Measurements from ENCODE around the gene AKAP13. TPM values are rescaled to one million over a fixed set of nuclear protein-coding genes. Genes with fewer than 3 reads are reported as not detected.

The AKAP13 gene
- polyA plus RNA-seq, 1 of the 3 experiments (the other 2 are of a cell fraction), result 8.4 TPM

- DNase-seq, result no peak
- H3K9me2 ChIP-seq, result no peaks in the 10 kb centered on the region
- no peak overlapping the region for H3K4me2 ChIP-seq
- no peak overlapping the region for H2AFZ ChIP-seq (ENCODE audit: low read depth)
- WGBS (ENCODE audit: low lambda C conversion rate), result 90% methylated on average over 9 of the region's 9 CpGs
- peaks cover 3 to 30% of the 10 kb centered on the region in 2 experiments for H3K36me3 ChIP-seq (replicated peaks in 1 of 2; ENCODE audit: control insufficient read depth in 1 of 2, insufficient read depth in 2 of 2, low read length in 1 of 2)
- H3K9ac ChIP-seq, result no peak overlapping the region
- no peak overlapping the region for H3K4me3 ChIP-seq (ENCODE audit: low read depth in 2 of 2, low read length in 1 of 2)
- H3K79me2 ChIP-seq (ENCODE audit: insufficient read depth), result peaks cover 14% of the 10 kb centered on the region; the same call in 1 of the 2 replicates
- H3K27ac ChIP-seq (ENCODE audit: low read depth in 2 of 2, low read length in 1 of 2), result no peak overlapping the region; a peak in 1 of 4 replicates
- CTCF ChIA-PET, result no interaction called here
- POLR2A ChIA-PET, result no interaction called here
- peaks cover 0 to 27% of the 10 kb centered on the region in 2 experiments; a peak in 2 of 4 replicates for H3K4me1 ChIP-seq (ENCODE audit: control insufficient read depth in 1 of 2, insufficient read depth in 2 of 2, low read depth in 1 of 2, low read length in 1 of 2)
- H3F3A ChIP-seq (replicated peaks; ENCODE audit: insufficient read depth), result no peaks in the 10 kb centered on the region
- no peaks in the 10 kb centered on the region for H4K20me1 ChIP-seq (ENCODE audit: insufficient read depth)
- H3K9me3 ChIP-seq, result no peaks in the 10 kb centered on the region
- H3K27me3 ChIP-seq (ENCODE audit: insufficient read depth), result no peaks in the 10 kb centered on the region
- no peak for TF ChIP-seq YY1 (IDR thresholded peaks at IDR 0.05; ENCODE audit: low read depth)
- no peak for TF ChIP-seq IRF3 (IDR thresholded peaks at IDR 0.05; ENCODE audit: low read depth, low read length)
- no peak for TF ChIP-seq EZH2phosphoT487 (IDR thresholded peaks at IDR 0.05; ENCODE audit: borderline replicate concordance, low read depth)
- no peak for TF ChIP-seq FOXM1 (IDR thresholded peaks at IDR 0.05; ENCODE audit: low read depth)
- no peak for TF ChIP-seq TAF1 (IDR thresholded peaks at IDR 0.05; ENCODE audit: borderline replicate concordance, low read depth, low read length)
- no peak for TF ChIP-seq GATA2 (CRISPR knock-in tag; IDR thresholded peaks at IDR 0.05)
- no peak for TF ChIP-seq REST (IDR thresholded peaks at IDR 0.05; ENCODE audit: low read depth, low read length)
- TF ChIP-seq SMC3 (IDR thresholded peaks at IDR 0.05; ENCODE audit: low read depth, low read length), result no peak
- TF ChIP-seq PBX3 (IDR thresholded peaks at IDR 0.05), result no peak
- TF ChIP-seq NFIC (IDR thresholded peaks at IDR 0.05; ENCODE audit: borderline replicate concordance), result no peak
- TF ChIP-seq TCF12 (IDR thresholded peaks at IDR 0.05), result no peak
- TF ChIP-seq MEF2A (IDR thresholded peaks at IDR 0.05; ENCODE audit: borderline replicate concordance, low read depth), result no peak
- no peak for TF ChIP-seq SIN3A (IDR thresholded peaks at IDR 0.05; ENCODE audit: borderline replicate concordance, low read depth, low read length)
- TF ChIP-seq RFX5 (IDR thresholded peaks at IDR 0.05; ENCODE audit: low read length), result no peak
These were observed 198.7 kb downstream of the AKAP13 start for GRCh38 chr15:85578941-85579701.

Data from SK-N-SH (cell line).